Gastroesophageal sphincter (tissue), 3 donors: Measurements from ENCODE around the gene UIMC1.

Experiments used
- EP300 ChIP-seq: sonication (generic); formaldehyde crosslinking; IDR thresholded peaks from one replicate; pipeline ENCODE4 v1.6.1; 2017; ENCODE audit warnings: antibody characterized with exemption, mild to moderate bottlenecking
- POLR2A ChIP-seq, 2 donors: fragments of 450-650 bp; IDR thresholded peaks; one replicate each; pipeline ENCODE4 v1.6.1; 2017; ENCODE audit warnings: antibody characterized with exemption in 2 of 2, mild to moderate bottlenecking in 2 of 2, moderate library complexity in 1 of 2
- TF ChIP-seq, protein P1 (sequence below), 4 experiments: fragments of 200-600 bp in 2 of 4; fragments of 450-650 bp in 2 of 4; sonication (generic) in 1 of 4; IDR thresholded peaks; one replicate each; pipeline ENCODE4 v1.5.1; 2017 to 2019; ENCODE audit warnings: antibody characterized with exemption in 4 of 4, mild to moderate bottlenecking in 2 of 4, moderate library complexity in 2 of 4

GRCh38 chr5:177043958-177044357 lies 37.4 kb upstream of the UIMC1 start:
- TF ChIP-seq, protein P1, sequence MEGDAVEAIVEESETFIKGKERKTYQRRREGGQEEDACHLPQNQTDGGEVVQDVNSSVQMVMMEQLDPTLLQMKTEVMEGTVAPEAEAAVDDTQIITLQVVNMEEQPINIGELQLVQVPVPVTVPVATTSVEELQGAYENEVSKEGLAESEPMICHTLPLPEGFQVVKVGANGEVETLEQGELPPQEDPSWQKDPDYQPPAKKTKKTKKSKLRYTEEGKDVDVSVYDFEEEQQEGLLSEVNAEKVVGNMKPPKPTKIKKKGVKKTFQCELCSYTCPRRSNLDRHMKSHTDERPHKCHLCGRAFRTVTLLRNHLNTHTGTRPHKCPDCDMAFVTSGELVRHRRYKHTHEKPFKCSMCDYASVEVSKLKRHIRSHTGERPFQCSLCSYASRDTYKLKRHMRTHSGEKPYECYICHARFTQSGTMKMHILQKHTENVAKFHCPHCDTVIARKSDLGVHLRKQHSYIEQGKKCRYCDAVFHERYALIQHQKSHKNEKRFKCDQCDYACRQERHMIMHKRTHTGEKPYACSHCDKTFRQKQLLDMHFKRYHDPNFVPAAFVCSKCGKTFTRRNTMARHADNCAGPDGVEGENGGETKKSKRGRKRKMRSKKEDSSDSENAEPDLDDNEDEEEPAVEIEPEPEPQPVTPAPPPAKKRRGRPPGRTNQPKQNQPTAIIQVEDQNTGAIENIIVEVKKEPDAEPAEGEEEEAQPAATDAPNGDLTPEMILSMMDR (IDR thresholded peaks at IDR 0.05): no peak
- no peak for TF ChIP-seq POLR2A (IDR thresholded peaks at IDR 0.05)
- no peak for TF ChIP-seq EP300
